CD4-positive, alpha-beta T cell treated with Interleukin-2 at 100 ng/mL for 4 hours (primary cell): ENCODE results near the gene PCAT7.
"Not testable (repeated sequence)": the region's sequence is repeated elsewhere in the genome, so short reads cannot be mapped to it uniquely, and the experiment has no call there.

Source experiments
- DNase-seq: peaks from one replicate; pipeline ENCODE4 v3.0.0-alpha.2; 2020; ENCODE audit warnings: low spot score

PCAT7 gene

DNA sequence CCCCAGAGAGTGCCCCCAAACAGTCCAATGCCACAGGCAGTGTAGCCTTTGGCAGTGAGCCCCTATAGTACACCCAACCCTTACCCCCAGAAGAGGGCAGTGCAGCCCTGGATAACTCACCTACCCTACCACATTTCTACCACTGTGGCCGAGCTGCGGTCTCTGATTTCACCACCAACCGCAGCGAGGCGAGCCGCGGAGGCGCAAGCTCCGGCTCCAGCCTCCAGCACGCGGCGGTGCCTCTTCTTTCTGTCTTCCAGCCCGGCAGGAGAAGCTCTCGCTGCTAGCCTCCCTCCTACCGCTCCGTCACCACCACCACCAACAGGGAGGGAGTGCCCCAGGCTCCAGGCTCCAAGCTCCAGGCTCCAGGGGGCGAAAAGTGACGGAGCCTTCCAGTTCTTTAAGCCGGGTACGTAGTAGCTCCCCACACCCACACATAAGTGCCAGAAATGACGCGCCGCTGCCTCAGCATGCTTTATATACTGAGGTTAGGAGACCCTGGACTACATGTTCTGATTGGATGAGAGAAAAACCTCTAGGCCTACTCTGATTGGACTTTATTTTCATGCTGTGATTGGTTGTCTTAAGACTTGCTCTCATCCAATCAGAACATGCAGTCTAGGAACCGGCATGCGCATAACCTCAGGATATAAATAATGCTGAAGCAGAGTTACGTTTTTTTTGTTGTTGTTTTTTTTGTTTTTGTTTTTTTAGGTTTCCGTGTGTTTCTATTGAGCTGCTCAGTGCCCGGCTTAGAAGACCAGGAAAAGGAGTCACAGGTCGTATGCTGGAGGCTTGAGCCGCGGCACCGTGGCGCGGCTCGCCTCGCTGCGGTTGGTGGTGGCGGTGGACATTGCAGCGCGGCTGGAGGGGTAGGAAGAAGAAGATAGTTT is at the start of gene PCAT7:
TSS of gene PCAT7 (plus strand) at position 645 of the 893 bp plus-strand sequence.
- DNase-seq, result no peak

DNA sequence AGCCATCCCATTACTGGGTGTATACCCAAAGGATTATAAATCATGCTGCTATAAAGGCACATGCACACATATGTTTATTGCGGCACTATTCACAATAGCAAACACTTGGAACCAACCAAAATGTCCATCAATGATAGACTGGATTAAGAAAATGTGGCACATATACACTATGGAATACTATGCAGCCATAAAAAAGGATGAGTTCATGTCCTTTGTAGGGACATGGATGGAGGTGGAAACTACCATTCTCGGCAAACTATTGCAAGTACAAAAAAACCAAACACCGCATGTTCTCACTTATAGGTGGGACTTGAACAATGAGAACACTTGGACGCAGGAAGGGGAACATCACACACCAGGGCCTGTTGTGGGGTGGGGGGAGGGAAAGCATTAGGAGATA is 48.5 kb upstream of the PCAT7 start:
- DNase-seq, result not testable (repeated sequence)

DNA sequence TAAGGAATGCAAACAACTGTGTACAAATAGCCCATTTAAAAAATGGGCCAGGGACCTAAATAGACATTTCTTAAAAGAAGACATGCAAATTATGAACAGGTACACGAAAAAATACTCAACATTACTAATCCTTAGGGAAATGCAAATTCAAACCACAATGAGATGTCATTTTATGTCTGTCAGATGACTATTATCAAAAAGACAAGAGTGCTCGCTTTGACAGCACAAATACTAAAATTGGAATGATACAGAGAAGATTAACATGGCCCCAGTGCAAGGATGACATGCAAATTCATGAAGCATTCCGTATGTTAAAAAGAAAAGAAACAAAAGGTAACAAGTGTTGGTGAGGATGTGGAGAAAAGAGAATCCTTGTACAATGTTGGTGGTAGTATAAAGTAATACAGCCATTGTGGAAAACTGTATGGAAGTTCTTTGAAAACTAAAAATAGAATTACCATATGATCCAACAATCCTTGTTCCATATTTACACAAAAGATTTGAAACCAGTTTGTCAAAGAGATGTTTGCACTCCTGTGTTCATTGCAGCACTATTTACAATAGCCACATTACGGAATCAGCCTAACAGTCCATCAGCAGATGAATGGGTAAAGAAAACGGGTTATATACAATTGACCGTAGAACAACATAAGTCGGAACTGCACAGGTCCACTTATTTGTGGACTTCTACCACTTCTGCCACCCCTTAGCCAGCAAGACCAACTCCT is 47.2 kb upstream of the PCAT7 start:
- DNase-seq, result no peak

DNA sequence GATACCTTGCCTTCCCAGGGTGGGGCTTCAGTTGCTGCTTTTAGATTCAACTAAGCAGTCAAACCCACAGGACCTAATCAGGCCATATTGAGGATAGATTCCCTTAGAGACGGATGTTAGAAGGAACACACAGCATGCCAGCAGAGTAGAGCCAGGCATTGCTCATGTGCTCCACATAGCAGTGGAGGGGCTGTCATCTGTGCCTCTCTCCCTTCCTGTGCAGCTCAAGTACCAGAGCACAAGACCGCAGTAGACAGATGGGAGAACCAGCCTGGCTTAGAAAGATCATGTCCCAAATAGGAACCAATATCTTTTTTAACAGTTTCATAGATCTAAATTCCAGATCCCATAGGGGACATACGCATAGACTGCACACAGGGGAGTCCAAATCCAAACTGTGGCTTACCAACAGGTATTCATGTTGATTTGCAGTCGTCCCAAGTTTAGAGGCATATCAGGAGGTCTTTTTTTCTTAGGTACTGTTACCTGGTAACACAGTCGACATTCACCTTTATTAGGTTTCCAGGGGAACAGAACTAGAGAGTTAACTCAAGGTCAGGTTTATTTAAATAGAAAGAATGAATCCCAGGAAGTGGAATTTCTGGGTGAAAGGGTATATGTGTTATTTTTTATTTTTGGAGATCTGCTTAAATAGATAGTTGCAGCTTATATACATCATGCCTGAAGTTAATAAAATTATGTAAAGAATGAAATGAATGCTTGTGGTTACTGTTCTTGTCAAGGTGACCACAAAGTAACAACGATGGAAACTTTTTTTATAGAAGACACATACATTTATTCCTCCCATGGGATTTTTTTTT is 43.5 kb upstream of the PCAT7 start:
- DNase-seq, result no peak

DNA sequence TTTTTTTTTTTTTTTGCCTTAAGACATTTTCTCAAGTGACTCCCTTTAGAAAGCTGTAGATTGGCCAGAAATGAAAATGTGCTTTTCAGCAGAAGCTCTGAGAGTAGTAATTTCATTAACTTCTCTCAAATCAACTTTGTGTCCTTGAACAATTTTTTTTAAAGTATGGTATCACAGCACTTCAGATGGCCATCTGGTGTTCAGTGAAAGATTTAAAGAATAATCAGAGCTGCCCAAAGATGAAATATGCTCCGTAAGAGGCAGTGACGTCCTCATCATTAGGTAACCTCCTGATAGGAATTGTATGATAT is 43.0 kb upstream of the PCAT7 start:
- DNase-seq, result no peak

DNA sequence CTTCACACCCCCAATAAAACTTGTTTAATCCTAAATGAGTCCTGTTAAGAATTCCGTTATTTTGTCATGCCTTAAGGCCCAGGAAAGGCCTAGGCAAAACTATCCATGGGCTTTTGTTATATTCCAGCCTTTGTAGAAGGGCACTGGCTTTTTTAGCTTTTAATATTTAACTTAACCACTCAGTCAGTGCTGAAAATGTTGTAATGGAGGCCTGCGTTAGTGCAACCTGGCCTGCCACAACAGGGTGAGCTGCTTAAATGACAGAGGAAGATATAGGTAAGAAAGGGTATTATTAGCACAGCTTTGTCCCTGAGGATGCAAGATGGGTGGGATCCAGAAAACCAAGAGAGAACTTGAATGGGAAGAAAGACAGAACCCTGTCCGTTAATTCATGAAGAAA is 40.2 kb upstream of the PCAT7 start:
- no peak for DNase-seq

DNA sequence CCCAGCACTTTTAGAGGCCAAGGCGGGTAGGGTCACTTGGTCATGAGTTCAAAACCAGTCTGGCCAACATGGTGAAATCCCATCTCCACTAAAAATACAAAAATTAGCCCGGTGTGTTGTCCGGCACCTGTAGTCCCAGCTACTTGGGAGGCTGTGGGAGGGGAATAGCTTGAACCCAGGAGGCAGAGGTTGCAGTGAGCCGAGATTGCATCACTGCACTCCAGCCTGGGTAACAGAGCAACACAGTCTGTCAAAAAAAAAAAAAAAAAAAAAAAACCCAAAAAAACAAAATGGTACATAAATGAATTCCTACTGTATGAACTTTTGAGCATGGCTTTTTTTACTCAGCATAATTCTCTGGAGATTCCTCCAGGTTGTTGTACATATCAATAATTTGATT is 37.6 kb upstream of the PCAT7 start:
- no peak for DNase-seq

DNA sequence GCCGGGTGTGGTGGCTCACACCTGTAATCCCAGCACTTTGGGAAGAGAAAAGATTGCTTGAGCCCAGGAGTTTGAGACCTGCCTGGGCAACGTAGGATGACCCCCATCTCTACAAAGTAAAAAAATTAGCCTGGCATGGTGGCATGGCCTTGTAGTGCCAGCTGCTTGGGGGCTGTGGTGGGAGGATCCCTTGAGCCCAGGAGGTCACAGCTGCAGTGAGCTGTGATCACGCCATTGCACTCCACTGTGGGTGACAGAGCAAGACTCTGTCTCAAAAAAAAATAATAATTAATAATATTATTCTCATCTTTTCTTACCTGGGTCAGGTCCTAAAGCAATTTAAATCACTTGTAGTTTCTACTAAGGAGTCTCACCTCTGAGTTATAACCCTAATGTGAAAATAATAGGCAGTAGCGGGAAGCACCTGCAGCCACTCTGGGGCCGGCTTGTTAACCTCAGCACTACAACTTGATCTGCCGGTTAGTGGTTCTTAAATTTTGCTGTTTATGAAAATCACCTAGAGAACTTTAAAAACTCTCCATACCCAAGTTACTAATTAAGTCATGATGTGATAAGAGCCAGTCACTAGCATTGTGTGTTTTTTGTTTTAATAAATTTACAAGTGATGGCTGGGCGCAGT is 29.4 kb upstream of the PCAT7 start:
- DNase-seq, result no peak

DNA sequence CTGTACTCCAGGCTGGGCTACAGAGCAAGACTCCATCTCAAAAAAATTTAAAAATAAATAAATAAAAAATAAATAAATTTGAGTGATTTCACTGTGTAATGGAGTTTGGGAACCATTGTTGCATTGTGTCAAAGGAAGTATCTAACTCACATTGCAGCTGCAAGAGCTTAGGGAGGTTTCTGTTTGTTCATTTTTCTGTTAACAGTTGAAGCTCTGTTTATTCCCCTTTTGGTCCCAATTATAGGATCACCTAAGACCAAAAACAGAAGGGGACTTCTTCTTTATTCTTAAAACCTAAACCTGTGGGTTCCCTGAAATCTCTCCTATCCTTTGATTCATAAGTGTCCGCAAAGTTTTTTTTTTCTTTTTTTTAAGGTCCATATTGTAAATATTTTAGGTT is 28.6 kb upstream of the PCAT7 start:
- DNase-seq, result no peak

DNA sequence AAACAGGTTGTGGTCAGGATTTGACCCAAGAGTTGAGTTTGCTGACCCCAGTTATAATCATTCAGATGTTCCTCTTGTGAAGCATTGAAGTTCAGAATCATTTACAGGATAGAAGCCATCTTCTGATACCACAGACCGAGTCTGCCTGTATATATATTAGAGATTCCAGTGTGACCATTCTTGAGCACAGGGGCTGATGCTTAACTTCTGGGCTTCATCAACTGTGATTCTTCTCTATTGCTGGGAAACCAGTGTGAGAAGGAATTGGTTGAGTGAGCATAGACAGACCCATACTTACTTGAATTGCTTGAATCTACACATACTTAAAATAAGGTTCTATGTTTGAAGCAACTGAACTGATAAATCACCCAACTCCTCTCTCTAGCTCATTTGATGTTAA is 27.9 kb upstream of the PCAT7 start:
- no peak for DNase-seq

DNA sequence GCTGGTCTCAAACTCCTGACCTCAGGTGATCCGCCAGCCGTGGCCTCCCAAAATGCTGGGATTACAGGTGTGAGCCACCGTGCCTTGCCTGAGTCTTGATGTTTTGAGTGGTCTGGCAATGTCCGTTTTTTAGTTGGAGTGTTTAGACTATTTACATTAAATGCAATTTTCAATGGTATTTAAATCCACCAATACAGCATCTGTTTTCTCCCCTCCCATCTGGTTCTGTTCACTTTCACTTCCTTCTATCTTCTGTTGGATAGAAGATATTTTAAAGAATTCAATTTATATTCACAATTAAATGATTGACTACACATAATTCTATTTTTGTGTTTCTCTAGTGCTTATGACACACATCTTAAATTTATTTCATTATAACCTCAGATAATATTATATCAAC is 26.0 kb upstream of the PCAT7 start:
- DNase-seq, result no peak

DNA sequence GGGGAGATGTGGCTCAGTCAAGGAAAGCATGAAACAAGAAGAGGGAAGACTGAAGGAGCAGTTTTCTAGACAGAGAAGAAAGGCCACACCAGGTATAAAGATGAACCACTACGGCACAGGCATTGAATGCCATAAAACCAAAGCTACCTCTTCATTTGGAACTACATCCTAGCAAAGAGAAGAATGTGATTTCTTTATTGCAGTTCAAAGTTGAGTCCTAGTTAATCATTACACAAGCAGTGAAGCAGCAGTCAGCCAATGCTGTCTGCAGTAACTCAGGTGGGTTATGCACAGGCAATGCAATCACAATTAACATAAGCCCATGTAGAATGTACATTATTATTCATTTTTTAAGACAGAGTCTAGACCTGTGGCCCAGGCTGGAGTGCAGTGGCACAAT is 21.7 kb upstream of the PCAT7 start:
- DNase-seq, result no peak

DNA sequence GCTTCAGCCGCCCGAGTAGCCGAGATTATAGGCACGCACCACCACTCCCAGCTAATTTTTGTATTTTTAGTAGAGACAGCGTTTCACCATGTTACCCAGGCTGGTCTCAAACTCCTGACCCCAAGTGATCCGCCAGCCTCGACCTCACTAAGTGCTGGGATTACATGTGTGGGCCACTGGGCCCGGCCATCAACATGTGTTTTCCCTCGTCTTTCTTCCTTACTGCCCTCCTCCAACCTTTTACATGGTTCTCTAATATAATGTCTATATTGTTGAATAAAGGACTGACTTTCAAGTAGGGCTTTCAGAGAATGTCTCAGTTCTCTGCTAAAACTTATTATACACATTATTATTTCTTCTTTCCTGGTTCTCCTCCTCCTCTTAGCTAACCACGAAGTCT is 21.3 kb upstream of the PCAT7 start:
- DNase-seq, result no peak

DNA sequence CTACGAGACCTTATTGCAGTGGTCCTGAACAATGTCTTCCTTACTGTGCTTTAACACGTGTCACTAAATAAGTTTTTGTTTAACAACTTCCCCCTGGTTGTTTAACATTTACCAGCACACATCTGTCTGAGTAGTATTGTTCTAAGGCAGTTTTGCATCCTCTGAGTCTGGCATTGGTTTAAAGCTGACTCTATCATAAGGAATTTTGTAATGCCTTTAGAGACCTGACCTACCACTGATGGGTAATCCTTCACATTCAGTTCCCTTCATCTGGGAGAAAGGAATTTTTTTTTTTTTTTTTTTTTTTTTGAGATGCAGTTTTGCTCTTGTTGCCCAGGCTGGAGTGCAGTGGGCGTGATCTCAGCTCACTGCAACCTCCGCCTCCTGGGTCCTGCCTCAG is 20.0 kb upstream of the PCAT7 start:
- no peak for DNase-seq

DNA sequence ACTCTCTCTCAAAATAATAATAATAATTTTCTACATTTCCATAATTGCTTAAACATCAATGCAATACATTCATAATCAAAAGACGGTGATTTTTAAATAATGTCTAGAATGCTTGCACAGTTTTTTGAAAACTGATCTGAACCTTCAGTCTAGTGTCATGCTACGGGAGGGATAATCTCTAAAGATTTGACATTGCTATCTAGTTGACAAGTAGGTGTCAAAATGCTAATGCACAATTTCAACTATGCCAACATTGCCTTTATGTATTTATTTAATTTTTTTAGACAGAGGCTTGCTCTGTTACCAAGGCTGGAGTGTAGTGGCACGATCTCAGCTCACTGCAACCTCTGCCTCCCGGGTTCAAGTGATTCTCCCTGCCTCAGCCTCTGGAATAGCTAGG is 16.0 kb upstream of the PCAT7 start:
- DNase-seq, result no peak

DNA sequence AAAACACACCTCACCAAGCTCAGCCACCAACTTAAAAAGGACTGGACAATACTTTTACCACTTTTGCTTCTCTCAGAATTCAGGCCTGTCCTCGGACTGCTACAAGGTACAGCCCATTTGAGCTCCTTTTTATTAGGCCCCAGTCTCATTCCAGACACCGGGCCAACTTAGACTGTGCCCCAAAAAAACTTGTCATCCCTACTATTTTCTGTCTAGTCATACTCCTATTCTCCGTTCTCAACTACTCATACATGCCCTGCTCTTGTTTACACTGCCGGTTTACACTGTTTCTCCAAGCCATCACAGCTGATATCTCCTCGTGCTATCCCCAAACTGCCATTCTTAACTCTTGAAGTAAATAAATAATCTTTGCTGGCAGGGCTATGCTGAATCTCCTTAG is 10.5 kb upstream of the PCAT7 start:
- not testable (repeated sequence) for DNase-seq

DNA sequence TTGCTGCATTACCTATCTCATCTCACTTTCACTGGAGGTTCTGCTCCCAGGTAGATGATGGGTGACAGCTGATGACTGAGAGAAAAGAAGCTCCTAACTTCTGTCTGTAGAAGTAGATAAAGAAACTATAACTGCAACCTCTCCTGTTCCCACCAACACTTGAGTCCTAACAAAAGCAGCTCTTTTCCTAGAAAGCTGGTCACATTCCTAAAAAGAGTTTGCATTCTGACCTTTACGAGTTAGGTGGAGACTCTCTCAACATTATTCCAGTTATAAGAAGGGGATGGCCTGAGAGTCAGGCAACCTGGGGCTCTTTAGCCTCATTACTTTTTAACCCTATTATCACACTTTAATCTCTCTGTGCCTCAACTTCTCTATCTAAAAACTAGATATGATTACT is 8.9 kb upstream of the PCAT7 start:
- no peak for DNase-seq

DNA sequence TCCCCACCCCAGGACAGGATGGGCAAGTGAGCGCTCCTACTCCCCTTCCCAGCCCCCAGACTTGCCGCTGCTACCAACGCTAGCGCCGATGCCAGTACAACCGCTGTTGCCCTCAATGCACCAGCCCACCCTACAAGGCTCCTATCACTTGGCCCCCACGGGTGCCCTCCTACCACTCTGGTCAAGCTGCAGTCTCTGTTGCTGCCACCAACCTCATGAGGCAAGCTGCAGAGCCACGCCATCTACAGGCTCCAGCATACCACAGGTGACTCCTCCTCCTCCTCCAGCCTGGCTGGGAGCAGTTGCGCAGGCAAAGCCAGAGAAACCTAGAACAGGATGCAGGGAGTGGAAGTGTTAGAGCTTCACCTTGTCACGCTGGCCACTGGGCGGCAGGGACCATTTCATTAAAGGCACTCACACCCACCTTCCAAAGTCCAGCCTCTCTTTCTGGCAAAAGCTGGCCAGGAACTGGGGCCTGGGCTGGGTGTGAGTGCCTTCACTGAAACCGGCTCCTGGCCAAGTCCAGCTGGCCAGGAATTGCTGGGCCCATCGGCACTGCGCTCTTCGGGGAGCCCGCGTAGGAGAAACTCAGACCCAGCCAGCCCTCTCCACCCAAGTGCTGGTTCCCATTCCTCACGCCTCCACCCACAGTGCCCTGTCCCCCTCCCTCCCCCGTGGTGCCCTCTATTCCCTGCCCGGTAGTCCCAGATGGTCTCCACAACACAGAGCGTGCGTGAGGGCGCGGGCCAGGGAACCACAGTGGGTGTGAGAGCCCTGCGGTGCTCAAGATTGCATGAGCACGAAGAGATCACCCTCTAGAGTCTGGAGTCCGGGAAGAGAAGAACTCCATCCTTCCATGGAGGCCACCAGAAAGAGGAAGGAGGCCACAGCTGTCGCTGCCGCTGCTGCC is 1.6 kb upstream of the PCAT7 start:
- DNase-seq, result no peak

DNA sequence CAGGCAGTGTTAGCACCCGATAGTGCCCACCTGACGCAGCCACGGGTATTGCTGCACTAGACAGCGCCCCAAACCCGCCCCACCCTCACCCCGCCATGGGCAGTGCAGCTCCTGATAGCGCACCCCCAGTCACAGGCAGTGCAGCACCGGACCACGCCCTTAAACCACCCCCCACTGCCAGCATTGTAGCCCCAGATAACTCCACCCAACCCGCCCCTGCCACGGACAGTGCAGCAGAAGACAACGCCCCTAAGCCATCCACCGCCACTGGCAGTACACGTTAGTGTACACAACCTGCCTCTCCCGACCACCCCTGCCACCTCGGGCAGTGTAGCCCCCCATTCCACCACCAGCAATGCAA is 825 bp upstream of the PCAT7 start:
- DNase-seq, result no peak

DNA sequence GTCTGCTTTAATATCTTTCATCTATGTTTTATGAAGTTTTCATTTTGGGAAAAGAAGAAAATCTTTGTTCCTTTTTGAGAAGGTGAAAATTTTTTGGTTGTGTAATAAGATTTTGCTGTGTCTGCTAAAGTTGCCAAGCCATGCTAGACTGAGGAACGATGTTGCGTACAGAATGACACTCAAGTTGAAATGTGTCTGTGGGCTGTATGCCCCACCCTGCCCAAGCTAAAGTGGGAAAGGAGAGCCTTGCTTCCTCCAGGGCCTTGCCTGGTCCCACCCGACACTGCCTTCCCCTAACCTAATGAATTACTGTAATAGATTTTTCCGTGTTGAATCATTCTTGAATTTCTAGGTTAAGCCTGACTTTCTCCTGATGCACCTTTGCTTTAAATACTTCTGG is 2.5 kb downstream of the PCAT7 start:
- DNase-seq, result no peak

DNA sequence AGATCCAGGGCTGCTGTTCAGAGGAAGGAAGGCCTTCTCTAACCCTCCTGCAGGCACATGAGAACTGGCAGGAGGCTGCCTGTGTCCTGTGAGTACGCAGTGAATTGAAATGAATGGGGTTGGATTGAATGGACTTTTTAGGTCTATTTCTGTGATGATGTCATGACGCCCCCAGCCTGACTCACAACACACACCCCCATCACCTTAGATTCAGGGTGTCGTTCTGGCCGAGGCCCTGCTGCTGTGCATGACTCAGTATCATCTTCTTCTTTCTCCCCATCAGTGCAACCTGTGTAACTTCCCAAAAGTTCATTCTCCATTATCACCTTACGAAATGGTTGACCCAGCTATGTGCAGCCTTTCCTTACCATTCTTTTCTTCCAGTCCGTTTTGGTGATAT is 5.4 kb downstream of the PCAT7 start:
- no peak for DNase-seq
